Ascending aorta (tissue), 2 donors: ENCODE data around the gene NDST1. TPM values are rescaled to one million over a fixed set of nuclear protein-coding genes. Genes with fewer than 3 reads are reported as not detected.
"Not testable (repeated sequence)": the region's sequence is repeated elsewhere in the genome, so short reads cannot be mapped to it uniquely, and the experiment has no call there.

Experiments
- DNase-seq, 2 donors: peaks; one replicate each; pipeline ENCODE4 v3.0.0-alpha.2; 2019; ENCODE audit warnings: low spot score in 2 of 2
- H3K27ac ChIP-seq, 2 donors: fragments of 200-600 bp; sonication (generic); one replicate each; pipeline ENCODE4 v1.5.1; 2016 to 2017; ENCODE audit warnings: mild to moderate bottlenecking in 1 of 2
- H3K27me3 ChIP-seq: fragments of 200-600 bp; sonication (generic); one replicate; pipeline ENCODE4 v1.5.1; 2017
- H3K36me3 ChIP-seq, 2 donors: fragments of 200-600 bp; sonication (generic); one replicate each; pipeline ENCODE4 v1.5.1; 2016
- H3K4me1 ChIP-seq, 2 donors: fragments of 200-600 bp; sonication (generic); one replicate each; pipeline ENCODE4 v1.5.1; 2016 to 2017; ENCODE audit warnings: mild to moderate bottlenecking in 1 of 2
- H3K4me3 ChIP-seq, 2 donors: fragments of 200-600 bp; sonication (generic); one replicate each; pipeline ENCODE4 v1.5.1; 2016 to 2017; ENCODE audit warnings: mild to moderate bottlenecking in 1 of 2
- H3K9me3 ChIP-seq, 2 donors: fragments of 200-600 bp; sonication (generic); one replicate each; pipeline ENCODE4 v1.5.1; 2016
- CTCF ChIP-seq, 3 experiments: fragments of 200-600 bp in 2 of 3; fragments of 450-650 bp in 1 of 3; sonication (generic) in 2 of 3; IDR thresholded peaks; one replicate each; pipeline ENCODE4 v1.5.1; 2016 to 2019; ENCODE audit warnings: antibody characterized with exemption in 3 of 3, mild to moderate bottlenecking in 1 of 3, moderate library complexity in 1 of 3
- intact Hi-C: fragments of 100-400 bp; cut with DNase I; formaldehyde crosslinking; loops from one replicate; pipeline ENCODE4 v1.15.1; 2023
- total RNA-seq: library from RNA; depleted of rRNA; stranded (reverse); fragments of >200 nt; gene quantifications from one replicate; pipeline ENCODE4 v1.1.0, GENCODE V29; 2016

NDST1 gene
- total RNA-seq, 1 donor from 2014 or later, result 71.5 TPM

GRCh38 chr5:150514708-150515211 is 6.8 kb downstream of the NDST1 start:
- no peak for TF ChIP-seq CTCF (IDR thresholded peaks at IDR 0.05)

DNA sequence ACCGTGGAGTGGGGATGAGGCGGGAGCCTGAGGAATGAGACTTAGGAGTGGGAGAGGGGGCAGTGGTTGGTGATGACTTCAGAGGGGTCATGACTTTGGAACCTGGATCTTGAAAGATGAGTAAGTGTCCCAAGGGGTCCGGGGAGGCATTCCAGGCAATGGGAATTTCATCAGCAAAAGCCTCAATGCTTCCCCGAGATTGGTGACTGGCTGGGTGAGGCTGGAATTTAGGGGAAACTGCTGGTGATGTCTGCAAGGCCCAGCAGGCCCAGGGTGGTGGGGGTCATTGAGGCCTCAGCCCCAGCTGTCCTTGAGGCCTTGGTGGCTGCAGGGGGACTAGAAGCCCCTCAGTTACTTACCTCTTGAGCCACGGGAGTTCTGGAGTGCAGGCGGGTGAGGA is 7.5 kb downstream of the NDST1 start:
- Histone ChIP-seq H3K4me1 (peaks cover 24 to 70% of the 10 kb centered on the region in 2 donors), H3K36me3 (peaks cover 0 to 10% of the 10 kb centered on the region in 2 donors), H3K4me3 (no peak overlapping the region), H3K27me3 (no peaks in the 10 kb centered on the region), H3K27ac (peak overlapping the region; percentile 78 to 87), H3K9me3 (no peaks in the 10 kb centered on the region)
- intact Hi-C loops, result no loop called here
- TF ChIP-seq CTCF (IDR thresholded peaks at IDR 0.05), result no peak
- peak in 1 of 2 donors; percentile 84 for DNase-seq

More at GRCh38 chr5:150514708-150515211, 6.8 kb downstream of the NDST1 start:
- H3K27ac ChIP-seq, result peak overlapping the region; percentile 78 to 87
- no peak for DNase-seq
- H3K36me3 ChIP-seq, result peaks cover 0 to 10% of the 10 kb centered on the region in 2 donors
- no peak overlapping the region for H3K4me3 ChIP-seq
- peaks cover 24 to 71% of the 10 kb centered on the region in 2 donors for H3K4me1 ChIP-seq
- no peaks in the 10 kb centered on the region for H3K9me3 ChIP-seq
- intact Hi-C loops, result no loop called here
- no peaks in the 10 kb centered on the region for H3K27me3 ChIP-seq

DNA sequence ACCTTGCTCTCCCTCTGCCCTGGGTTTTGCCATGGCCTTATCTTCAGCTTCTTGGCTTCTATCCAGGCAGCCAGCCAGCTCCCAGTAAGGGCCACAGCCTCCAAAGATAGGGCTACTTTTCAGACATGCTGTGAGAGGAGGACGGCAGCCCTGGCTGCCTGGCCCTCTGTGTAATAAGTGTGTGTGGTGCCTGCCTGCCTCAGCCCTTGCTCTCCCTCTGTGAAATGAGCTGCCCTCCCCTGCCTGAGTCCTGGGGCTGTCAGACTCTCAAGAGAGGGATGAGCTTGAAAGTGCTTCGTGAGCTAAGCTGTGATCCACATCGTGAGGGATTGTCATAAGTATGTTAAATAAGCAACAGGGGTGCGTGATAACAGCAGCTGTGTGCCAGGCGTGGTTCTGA is 8.1 kb downstream of the NDST1 start:
- peak in 1 of 2 donors; percentile 74 for DNase-seq
- H3K27ac ChIP-seq, result peak overlapping the region; percentile 78 to 87
- no peaks in the 10 kb centered on the region for H3K9me3 ChIP-seq
- no peaks in the 10 kb centered on the region for H3K27me3 ChIP-seq
- intact Hi-C loops, result loop anchor here (1.0 kb wide), 1 partner anchor 30 kb away; no protein-coding TSS in a partner anchor
- TF ChIP-seq CTCF (IDR thresholded peaks at IDR 0.05), result no peak
- no peak overlapping the region for H3K4me3 ChIP-seq
- peaks cover 24 to 69% of the 10 kb centered on the region in 2 donors for H3K4me1 ChIP-seq
- peaks cover 1 to 14% of the 10 kb centered on the region in 2 donors for H3K36me3 ChIP-seq

- no peaks in the 10 kb centered on the region for H3K9me3 ChIP-seq
- peaks cover 17 to 54% of the 10 kb centered on the region in 2 donors for H3K4me1 ChIP-seq
- DNase-seq, result peak in 1 of 2 donors; percentile 78
- intact Hi-C loops, result no loop called here
- peak overlapping the region in 1 of 2 donors; percentile 3 for H3K4me3 ChIP-seq
- H3K27ac ChIP-seq, result peak overlapping the region; percentile 78 to 87
- H3K36me3 ChIP-seq, result peaks cover 11 to 27% of the 10 kb centered on the region in 2 donors
- no peak for TF ChIP-seq CTCF (IDR thresholded peaks at IDR 0.05)
- no peaks in the 10 kb centered on the region for H3K27me3 ChIP-seq
Measured at GRCh38 chr5:150517272-150518152, 9.6 kb downstream of the NDST1 start.

DNA sequence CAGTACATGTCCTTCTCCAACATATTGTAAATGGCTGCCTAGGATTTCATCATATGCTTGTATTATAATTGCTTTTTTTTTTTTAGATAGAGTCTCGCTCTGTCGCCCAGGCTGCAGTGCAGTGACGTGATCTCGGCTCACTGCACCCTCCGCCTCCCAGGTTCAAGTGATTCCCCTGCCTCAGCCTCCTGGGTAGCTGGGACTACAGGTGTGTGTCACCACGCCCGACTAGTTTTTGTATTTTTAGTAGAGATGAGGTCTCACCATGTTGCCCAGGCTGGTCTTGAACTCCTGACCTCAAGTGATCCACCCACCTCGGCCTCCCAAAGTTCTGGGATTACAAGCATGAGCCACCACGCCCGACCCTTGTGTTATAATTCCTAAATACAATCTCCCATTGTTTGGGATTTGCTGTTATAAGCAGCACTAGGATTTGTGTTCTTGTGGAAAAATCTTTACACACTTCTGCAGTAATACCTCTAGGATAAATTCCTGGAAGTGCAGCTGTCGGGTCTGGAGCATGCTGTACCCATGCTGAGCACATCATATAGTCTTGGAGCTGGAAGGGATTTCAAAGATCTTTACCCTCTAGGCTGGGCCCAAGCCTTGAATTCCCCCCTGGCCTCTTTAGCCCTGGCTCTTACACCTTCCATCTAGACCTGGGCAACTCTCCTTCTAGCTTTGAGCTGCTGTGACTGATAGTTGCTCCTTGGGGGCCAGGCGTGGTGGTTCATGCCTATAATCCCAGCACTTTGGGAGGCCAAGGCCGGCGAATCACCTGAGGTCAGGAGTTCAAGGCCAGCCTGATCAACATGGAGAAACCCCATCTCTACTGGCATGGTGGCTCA is 11.0 kb downstream of the NDST1 start:
- Histone ChIP-seq H3K4me1 (peaks cover 22 to 60% of the 10 kb centered on the region in 2 donors), H3K36me3 (peaks cover 11 to 27% of the 10 kb centered on the region in 2 donors), H3K27ac (peak overlapping the region; percentile 23 to 78)
- H3K9me3 ChIP-seq, intact Hi-C loops, H3K27me3 ChIP-seq, DNase-seq, H3K4me3 ChIP-seq: not testable (repeated sequence)
